ENCODE results near the gene COL9A3. TPM values are rescaled to one million over a fixed set of nuclear protein-coding genes. Genes with fewer than 3 reads are reported as not detected.
"Not testable (repeated sequence)": the region's sequence is repeated elsewhere in the genome, so short reads cannot be mapped to it uniquely, and the experiment has no call there.

The COL9A3 gene
- polyA plus RNA-seq, 3 donors, result 12.7 to 19.5 (median 14.1) TPM

DNA sequence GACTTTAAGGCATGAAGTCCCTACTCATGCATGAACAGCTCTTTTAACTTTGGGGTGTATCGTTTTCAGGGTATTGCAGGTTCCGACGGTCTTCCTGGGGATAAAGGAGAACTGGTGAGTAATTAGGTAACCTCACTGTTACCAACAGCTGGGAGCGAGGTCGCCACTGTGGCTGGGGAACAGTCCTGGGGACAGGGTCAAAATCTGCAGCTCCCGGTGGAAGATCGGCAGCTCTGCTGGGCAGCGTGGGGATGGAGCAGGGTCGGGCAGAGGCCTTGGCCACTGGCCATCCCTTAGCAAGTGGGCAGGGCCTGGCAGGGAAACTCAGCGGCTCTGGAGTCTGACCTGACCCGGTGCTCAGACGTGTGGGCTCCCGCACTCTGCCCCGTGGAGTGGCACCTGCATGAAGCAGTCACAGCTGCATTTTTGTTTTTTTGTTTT, 16.1 kb downstream of the COL9A3 start:
- no peak for DNase-seq (ENCODE audit: low read depth in 3 of 3, low spot score in 2 of 3)

DNA sequence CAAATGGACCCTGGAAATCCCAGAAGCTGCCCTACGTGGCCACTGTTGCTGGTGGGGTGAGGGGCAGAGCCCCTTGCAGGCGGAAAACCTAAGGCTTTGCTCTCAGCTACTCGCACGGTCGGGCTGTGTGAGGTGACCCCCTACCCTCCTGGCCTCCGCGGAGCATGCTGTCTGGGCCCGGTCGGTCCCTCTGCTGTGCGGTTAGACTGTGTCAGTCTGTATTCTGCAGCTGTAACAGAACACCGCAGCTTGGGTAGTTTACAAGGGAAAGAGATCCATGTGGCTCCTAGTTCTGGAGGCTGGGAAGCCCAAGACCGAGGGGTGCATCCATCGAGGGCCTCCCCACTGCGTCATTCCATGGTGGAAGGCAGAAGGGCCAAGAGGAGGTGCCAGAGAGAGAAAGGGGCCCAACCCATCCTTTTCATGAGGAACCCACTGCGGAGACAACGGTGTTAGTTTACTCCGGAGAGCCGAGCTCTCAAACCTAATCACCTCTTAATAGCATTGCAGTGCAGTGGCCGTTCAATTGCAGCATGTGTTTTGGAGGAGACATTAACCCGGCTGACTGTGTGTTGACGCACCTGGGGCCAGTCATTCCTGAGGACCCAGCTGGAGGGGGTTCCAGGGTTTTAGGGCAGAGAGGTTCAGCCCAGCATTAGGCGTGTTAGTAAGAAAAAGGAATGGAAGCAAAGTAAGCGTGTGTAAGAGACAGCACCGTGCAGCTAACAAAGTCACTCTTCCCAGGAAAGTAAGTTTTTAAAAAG, 18.3 kb downstream of the COL9A3 start:
- DNase-seq (ENCODE audit: low read depth in 3 of 3, low spot score in 2 of 3), result no peak

DNA sequence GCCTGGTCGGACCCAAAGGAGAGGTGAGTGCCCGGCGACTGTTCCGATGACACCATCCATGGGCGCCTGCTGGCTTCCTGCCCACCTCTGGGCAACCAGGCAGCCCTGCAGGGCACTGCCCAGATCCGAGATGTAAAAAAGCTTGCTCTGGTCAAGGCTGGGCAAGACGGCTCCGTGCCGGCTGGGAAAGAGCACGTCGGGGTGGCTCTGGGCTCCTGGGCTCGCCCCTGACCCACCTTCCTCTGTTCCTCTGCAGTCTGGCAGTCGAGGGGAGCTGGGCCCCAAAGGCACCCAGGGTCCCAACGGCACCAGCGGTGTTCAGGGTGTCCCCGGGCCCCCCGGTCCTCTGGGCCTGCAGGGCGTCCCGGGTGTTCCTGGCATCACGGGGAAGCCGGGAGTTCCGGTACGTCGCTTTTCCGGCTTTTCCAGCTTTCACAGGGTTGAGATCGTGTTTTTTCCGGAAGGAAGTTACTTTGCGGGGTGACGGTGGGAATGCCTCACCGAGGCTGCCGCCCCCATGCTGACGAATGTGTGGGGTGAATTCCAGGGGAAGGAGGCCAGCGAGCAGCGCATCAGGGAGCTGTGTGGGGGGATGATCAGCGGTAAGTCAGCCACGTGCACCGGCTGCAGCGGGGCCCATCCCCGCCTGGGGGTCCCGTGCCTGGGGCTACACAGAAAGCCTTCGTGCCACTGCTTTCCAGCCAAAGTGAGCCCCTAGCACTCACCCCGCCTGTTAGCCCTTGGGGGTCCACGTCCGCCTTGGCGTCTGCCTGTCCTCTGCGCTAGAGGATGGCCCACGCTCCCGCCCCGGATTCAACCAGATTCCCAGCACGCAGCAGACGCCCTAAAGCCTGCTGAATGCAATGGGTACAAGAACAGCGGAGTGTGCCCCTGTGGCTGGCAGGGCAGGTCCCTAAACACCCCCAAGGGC, 19.3 kb downstream of the COL9A3 start:
- DNase-seq (ENCODE audit: low read depth in 3 of 3, low spot score in 2 of 3), result no peak

DNA sequence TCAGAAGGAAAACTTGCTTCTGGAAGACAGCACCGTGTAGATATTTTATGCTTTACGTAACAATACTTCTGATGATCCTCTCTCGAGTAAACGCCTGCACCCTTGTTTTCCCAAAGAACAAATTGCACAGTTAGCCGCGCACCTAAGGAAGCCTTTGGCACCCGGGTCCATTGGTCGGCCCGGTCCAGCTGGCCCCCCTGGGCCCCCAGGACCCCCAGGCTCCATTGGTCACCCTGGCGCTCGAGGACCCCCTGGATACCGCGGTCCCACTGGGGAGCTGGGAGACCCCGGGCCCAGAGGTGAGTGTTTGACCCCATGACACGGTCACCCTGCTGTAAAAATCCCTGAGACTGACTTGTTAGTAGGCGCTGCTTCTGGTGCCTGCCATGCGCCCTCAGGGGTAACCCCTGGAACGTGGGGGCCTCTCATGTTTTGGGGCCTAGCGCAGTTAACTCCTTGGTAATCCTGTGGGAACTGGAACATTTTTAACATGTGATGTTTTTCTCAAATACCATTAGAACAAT, 20.2 kb downstream of the COL9A3 start:
- DNase-seq (ENCODE audit: low read depth in 3 of 3, low spot score in 2 of 3), result no peak

DNA sequence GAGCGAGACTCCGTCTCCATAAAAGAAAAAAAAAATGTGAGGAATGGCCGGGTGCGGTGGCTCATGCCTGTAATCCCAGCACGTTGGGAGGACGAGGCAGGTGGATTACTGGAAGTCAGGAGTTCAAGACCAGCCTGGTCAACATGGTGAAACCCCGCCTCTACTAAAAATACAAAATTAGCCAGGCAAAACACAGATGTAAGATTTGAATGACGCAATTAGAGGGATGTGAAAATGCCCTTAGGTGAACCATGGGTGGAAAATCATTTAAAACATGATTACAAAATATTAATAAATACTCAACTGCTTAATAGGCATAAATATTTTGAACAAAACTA, 20.9 kb downstream of the COL9A3 start:
- DNase-seq (ENCODE audit: low read depth in 3 of 3, low spot score in 2 of 3), result no peak

DNA sequence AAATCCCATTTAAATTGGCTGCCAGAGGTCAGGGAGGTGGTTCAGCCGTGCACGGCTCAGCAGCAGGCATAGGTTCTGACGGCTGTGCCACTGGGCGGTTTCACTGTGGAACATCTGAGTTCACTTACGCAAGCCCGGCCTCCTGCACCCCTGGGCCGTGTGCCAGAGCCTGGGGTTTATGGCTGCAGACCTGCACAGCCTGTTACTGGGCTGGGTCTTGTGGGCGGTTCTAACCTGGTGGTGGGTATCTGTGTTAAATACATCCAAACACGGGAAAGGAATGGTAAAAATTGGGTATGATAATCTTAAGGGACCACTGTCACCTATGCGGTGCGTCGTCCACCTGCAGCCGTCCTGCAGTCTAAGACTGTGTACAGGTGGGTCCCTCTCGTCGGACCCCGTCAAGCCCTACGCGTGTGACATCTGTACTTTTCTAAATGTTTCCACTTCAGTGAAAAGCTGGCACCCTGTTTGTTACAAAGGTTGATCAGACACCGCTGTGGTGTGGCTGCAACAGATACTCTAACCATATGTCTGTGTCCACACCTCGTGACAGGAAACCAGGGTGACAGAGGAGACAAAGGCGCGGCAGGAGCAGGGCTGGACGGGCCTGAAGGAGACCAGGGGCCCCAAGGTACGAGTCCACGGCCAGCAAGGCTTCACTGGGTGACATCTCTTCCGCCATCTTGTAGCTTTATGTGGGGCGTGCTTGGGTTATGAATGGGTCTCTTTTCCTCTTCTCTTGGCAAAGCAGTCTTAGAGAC, 21.5 kb downstream of the COL9A3 start:
- no peak for DNase-seq (ENCODE audit: low read depth in 3 of 3, low spot score in 2 of 3)

DNA sequence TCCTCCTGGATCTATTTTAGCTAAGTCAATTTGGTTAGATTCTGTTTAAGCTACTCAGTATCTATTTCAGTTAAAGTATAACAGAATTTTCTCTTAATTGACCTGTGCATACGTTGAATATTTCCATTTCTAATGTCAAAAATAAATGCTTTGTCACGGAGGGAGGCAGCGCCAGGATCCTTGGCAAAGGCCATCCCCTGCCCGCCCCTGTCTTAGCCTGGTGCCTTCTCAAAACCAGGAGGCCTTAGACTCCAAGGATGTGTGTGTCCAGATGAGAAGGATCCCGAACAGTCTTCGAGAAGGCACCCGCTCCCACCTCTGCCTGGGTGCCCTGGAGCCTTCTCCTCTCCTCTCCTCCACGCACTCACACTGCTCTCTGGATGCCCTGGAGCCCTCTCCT, 22.4 kb downstream of the COL9A3 start:
- no peak for DNase-seq (ENCODE audit: low read depth in 3 of 3, low spot score in 2 of 3)

DNA sequence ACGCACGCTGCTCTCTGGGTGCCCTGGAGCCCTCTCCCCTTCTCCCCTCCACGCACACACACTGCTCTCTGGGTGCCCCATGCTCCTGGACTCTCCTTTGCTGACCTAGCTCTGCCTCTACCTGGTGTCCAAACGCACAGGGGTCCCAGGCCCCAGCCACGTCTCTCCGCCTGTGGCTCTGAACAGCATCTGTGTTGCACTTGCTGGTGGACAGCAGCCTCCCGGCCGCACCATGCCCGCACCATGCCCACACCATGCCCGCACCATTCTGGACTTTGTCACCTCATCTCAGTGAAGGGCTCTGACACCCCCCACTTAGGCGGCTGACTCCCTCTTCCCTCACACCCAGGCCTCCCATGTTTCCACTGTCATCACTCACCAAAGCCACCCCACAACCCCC, 23.0 kb downstream of the COL9A3 start:
- DNase-seq (ENCODE audit: low read depth in 3 of 3, low spot score in 2 of 3), result no peak

DNA sequence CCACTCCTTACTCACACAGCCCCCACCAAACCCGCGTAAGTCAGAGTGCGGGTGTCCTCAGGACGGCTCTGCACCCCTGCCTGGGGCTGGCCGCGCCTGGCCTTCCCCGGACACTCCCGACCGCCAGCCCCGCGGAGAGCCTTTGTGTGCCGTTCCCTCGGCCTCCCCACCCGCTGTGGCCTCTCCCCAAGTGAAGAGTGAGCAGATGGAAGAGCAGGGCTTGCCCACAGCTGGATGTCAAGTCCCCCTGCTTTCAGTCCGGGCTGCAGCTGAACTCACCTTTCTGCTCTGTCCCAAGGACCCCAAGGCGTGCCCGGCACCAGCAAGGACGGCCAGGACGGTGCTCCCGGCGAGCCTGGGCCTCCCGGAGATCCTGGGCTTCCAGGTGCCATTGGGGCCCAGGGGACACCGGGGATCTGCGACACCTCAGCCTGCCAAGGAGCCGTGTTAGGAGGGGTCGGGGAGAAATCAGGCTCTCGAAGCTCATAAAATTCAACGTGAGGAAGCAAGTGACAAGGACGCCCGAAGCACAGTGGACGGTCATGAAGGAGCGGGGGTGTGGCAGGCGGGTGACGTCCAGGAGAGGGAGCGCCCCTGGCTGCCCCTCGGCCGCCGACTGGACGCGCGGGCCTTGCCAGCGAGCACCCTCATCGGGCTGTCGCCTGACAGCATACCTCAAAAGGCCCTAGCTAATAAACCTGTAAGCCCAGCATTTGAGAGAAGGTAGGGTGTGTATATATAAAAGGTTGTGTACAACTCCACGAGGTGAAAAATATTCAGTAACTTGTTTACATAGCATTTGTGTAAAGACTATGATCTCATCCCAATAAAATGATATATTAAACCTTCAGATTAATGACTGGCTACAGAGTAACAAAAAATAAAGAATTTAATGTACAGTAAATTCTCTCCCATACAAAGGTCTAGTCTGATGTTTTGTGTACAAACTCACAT, 23.7 kb downstream of the COL9A3 start:
- DNase-seq (ENCODE audit: low read depth in 3 of 3, low spot score in 2 of 3), result no peak

DNA sequence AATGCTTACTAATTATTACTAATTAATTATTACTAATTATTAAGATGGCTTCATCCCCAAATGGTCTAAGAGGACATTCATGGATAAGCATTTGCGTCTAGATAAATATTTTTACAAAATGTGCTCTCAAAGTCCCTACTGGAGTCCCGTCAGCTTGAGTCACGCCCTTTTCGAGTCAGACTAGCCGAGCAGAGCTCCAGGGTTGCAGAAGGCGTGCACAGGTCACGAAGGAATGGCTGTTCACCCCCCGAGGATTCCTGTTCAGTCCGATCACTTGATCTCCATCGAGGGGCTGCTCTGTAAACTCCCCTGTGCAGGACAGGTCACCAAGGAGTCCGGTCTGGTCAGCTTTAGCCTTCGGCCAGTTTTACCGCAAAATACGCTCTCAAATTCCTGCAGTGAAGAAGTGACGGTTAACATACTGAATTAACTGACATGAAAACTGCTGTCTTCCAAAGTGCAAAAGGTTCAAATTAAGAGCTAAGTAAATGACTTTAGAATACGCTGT, 24.9 kb downstream of the COL9A3 start:
- DNase-seq (ENCODE audit: low read depth in 3 of 3, low spot score in 2 of 3), result no peak

DNA sequence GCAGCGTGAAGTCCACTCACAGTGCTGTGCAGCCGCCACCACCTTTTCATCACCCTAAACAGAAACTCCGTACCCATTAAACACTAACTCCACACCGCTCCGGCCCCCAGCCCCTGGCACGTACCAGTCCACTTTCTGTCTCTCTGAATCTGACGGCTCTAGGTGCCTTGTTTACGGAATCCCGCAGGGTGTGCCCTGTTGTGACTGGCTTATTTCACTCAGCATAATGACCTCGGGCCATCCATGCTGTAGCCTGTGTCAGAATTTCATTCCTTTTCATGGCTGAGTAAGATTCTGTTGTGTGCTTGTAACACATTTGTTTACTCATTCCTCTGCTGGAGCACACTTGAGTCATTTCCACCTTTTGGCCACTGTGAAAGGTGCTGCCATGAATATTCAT, 26.8 kb downstream of the COL9A3 start:
- no peak for DNase-seq (ENCODE audit: low read depth in 3 of 3, low spot score in 2 of 3)

DNA sequence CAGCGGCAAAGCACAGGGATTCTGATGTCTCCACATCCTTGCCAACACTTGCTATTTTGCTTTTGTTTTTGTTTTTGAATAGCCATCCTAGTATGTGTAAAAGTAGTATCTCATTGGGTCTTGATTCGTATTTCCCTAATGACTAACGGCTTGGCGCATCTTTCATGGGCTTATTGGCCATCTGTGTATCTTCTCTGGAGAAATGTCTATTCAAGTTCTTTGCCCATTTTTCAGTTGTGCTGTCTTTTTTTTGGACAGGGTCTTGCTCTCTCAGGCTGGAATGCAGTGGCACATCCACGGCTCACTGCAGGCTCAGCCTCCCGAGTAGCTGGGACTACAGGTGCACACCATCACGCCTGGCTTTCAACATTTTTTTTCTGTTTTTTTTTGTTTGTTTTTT, 27.3 kb downstream of the COL9A3 start:
- DNase-seq (ENCODE audit: low read depth in 3 of 3, low spot score in 2 of 3), result no peak

DNA sequence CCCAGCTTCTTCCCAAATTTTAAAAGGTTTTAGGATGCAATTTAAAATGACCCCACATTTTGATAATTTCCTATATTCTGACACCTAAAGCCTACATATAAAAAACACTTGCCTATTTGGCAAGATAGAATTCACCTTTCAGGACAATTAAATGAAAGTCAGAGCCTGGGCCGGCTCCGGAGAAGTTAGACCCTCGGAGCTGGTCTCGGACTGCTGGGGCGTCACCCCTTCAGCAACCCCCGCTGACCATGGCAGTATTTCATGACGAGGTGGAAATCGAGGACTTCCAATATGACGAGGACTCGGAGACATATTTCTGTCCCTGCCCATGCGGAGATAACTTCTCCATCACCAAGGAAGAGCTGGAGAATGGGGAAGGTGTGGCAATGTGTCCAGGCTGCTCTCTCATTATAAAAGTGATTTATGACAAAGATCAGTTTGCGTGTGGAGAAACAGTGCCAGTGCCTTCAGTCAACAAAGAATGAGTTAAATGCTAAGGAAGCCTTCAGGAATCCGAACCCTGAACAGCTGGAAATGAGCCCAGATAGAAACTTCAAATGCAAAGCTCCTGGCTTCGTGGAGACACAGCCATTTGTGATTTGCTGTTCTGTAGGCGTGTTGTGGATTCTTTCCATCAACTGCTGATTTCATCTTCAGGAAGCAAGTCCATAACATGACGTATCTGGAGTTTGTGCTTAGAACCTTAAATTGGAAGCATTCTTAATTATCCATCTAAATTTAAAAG, 28.7 kb downstream of the COL9A3 start:
- DNase-seq (ENCODE audit: low read depth in 3 of 3, low spot score in 2 of 3), result no peak

DNA sequence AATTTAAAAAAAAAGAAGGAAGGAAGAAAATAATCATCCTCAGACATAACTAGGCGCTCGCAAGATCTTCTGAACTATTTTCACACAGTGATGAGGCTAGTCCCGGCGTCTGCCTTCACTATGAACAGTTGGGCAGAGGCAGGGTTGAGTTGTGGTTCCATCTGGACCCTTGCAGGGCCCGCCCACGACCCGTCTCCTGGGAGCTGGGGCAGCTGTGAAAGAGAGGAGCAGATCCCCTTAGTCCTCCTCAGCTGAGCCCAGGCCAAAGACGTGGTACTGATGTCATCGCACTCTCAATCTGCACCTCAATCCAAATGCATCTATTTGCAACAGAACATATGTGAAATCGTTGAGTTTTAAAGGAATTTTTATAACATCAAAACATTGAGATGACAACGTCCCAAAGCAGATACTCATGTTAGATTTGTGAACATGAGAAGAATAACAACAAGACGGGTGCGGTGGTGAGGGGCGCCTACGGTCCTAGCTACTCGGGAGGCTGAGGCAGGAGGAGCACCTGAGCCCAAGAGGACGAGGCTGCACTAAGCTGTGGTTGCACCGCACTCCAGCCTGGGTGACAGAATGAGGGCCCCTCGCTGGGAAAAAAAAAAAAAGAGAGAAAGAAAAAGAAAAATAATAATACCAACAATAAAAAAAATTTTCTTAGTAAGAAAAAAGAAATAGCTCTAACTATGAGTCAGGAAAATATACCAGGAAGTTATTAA, 29.5 kb downstream of the COL9A3 start:
- no peak for DNase-seq (ENCODE audit: low read depth in 3 of 3, low spot score in 2 of 3)

DNA sequence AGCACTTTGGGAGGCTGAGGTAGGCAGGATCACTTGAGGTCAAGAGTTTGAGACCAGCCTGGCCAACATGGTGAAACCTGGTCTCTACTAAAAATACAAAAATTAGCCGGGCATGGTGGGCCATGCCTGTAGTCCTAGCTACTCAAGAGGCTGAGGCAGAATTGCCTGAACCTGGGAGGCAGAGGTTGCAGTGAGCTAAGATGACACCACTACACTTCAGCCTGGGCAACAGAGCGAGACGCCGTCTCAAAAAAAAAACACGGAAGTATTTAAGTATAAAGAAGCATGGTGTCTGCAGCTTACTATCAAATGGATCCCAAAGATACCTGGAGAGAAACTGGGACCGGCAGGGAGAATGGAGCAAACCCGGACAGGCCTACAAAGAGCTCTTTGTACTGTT, 32.1 kb downstream of the COL9A3 start:
- DNase-seq (ENCODE audit: low read depth in 3 of 3, low spot score in 2 of 3), result not testable (repeated sequence)

DNA sequence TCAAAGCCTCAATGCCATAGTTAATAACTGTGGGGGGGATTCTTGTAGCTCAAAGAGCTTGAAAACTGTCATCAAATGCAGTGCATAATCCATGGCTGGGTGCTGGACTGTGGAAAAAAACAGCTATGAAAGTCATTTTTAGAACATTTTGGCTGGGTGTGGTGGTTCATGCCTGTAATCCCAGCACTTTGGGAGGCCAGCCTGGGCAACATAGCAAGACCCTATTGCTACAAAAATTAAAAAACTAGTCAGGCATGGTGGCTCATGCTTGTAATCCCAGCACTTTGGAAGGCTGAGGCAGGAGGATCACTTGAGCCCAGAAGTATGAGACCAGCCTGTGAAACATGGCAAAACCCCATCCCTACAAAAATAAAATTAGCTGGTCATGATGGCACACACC, 32.6 kb downstream of the COL9A3 start:
- DNase-seq (ENCODE audit: low read depth in 3 of 3, low spot score in 2 of 3), result no peak

DNA sequence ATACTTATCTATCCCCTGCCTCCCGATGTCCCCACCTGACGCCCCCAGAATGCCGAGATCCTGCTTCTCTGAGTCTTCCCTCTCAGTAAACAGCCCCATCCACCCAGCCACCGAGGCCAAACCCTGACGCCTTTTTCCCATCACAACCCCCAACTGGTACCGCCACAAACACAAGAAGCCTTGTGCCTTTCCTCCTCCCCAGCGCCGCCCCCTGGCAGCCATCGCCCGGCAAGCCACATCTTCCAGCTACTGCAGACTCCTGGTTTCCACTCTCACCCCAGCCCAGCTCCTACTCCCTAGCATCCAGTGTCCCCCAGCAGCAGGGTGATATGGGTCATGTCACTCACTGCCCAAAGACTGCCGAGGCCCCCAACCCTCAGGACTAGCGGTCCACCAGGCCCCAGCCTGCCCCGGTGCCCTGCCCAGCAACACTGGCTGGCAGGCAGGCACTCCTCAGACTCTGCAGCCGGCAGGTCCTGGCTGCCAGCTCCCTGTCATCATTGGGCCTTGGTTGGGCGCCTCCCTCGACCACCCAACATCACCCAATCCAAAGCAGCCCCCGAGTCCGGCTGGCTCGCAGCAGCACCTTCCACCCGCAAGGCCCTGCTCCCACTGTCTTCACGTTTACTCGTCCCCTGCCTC, 33.6 kb downstream of the COL9A3 start:
- no peak for DNase-seq (ENCODE audit: low read depth in 3 of 3, low spot score in 2 of 3)

DNA sequence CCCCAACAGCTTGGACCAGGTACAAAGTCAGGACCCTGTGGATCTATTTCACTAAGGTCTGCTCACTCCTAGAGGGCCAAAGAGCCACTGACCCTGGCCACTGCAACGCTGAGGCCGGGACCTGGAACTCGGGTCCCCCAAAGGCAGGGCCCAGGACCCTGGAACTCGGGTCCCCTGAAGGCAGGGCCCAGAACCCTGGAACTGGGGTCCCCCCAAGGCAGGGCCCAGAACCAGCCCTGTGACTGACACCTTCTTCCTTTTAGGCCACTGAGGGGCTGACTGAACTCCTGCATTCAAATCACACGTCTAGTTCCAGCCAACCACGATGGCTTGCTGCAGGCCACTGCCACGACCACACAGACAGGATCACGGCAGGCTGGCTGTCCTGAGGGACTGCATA, 35.3 kb downstream of the COL9A3 start:
- DNase-seq (ENCODE audit: low read depth in 3 of 3, low spot score in 2 of 3), result no peak
